HepG2 (cell line): Measurements from ENCODE around the gene KCNK7. TPM values are rescaled to one million over a fixed set of nuclear protein-coding genes. Genes with fewer than 3 reads are reported as not detected.

Source experiments
- CEBPG ChIP-seq: IDR thresholded peaks from 2 replicates; pipeline ENCODE4 v1.6.1; 2016
- CHD2 ChIP-seq: IDR thresholded peaks from 2 replicates; pipeline ENCODE4 v1.6.1; 2011; ENCODE audit warnings: low read depth, low read length, improper control_type of control experiment
- GABPB1 ChIP-seq: IDR thresholded peaks from 2 replicates; pipeline ENCODE4 v1.6.1; 2016; ENCODE audit warnings: mild to moderate bottlenecking, missing genetic modification reagents, moderate library complexity, missing compliant biosample characterization
- HNF1B ChIP-seq: sonication (generic); formaldehyde crosslinking; IDR thresholded peaks from 2 replicates; pipeline ENCODE4 v1.5.1; 2020; ENCODE audit warnings: mild to moderate bottlenecking, moderate library complexity, missing genetic modification reagents
- KLF11 ChIP-seq: IDR thresholded peaks from 2 replicates; pipeline ENCODE4 v1.6.1; 2016; ENCODE audit warnings: missing compliant biosample characterization
- MIER3 ChIP-seq: IDR thresholded peaks from 2 replicates; pipeline ENCODE4 v1.6.1; 2016; ENCODE audit warnings: missing compliant biosample characterization, borderline replicate concordance
- NFRKB ChIP-seq: fragments of 450-650 bp; IDR thresholded peaks from 2 replicates; pipeline ENCODE4 v1.6.1; 2017
- NRL ChIP-seq: sonication (generic); formaldehyde crosslinking; IDR thresholded peaks from 2 replicates; pipeline ENCODE4 v1.5.0; 2020; ENCODE audit warnings: missing genetic modification reagents, mild to moderate bottlenecking, moderate library complexity, borderline replicate concordance
- THAP11 ChIP-seq: IDR thresholded peaks from 2 replicates; pipeline ENCODE4 v1.6.1; 2016; ENCODE audit warnings: missing biosample characterization, missing genetic modification reagents
- TSC22D2 ChIP-seq: sonication (generic); formaldehyde crosslinking; IDR thresholded peaks from 2 replicates; pipeline ENCODE4 v1.5.1; 2020; ENCODE audit warnings: missing genetic modification reagents, mild to moderate bottlenecking, borderline replicate concordance
- ZFP91 ChIP-seq: sonication (generic); formaldehyde crosslinking; IDR thresholded peaks from 2 replicates; pipeline ENCODE4 v1.9.0; 2022; ENCODE audit warnings: missing genetic modification reagents, mild to moderate bottlenecking, borderline replicate concordance
- ZMYM4 ChIP-seq: sonication (generic); formaldehyde crosslinking; IDR thresholded peaks from 2 replicates; pipeline ENCODE4 v1.8.1; 2023; ENCODE audit warnings: mild to moderate bottlenecking, missing genetic modification reagents
- ZNF180 ChIP-seq: sonication (generic); formaldehyde crosslinking; IDR thresholded peaks from 2 replicates; pipeline ENCODE4 v1.4.0; 2020; ENCODE audit warnings: low read depth, missing genetic modification reagents, borderline replicate concordance
- ZNF264 ChIP-seq: sonication (generic); formaldehyde crosslinking; IDR thresholded peaks from 2 replicates; pipeline ENCODE4 v1.4.0; 2020; ENCODE audit warnings: missing genetic modification reagents
- ZNF326 ChIP-seq: sonication (generic); formaldehyde crosslinking; IDR thresholded peaks from 2 replicates; pipeline ENCODE4 v1.4.0; 2020; ENCODE audit warnings: missing genetic modification reagents, borderline replicate concordance
- ZNF362 ChIP-seq: sonication (generic); formaldehyde crosslinking; IDR thresholded peaks from 2 replicates; pipeline ENCODE4 v1.4.0; 2020; ENCODE audit warnings: missing genetic modification reagents, mild to moderate bottlenecking, borderline replicate concordance
- ZNF510 ChIP-seq: sonication (generic); formaldehyde crosslinking; IDR thresholded peaks from 2 replicates; pipeline ENCODE4 v1.4.0; 2020; ENCODE audit warnings: low read depth, mild to moderate bottlenecking, missing genetic modification reagents
- ZNF567 ChIP-seq: sonication (generic); formaldehyde crosslinking; IDR thresholded peaks from 2 replicates; pipeline ENCODE4 v1.8.1; 2023; ENCODE audit warnings: mild to moderate bottlenecking, missing genetic modification reagents, borderline replicate concordance
- ZNF619 ChIP-seq: sonication (generic); formaldehyde crosslinking; IDR thresholded peaks from 2 replicates; pipeline ENCODE4 v1.4.0; 2020; ENCODE audit warnings: mild to moderate bottlenecking, missing genetic modification reagents
- ZNF629 ChIP-seq: sonication (generic); formaldehyde crosslinking; conservative IDR thresholded peaks from 2 replicates; pipeline ENCODE4 v1.5.0; 2020; ENCODE audit warnings: missing genetic modification reagents
- polyA plus RNA-seq, 8 experiments: library from polyadenylated mRNA; depleted of rRNA in 3 of 8; stranded (reverse) in 7 of 8; unstranded in 1 of 8; fragments of >200 nt; fragmentation: Illumina TruSeq in 4 of 8; extraction: Trizol in 4 of 8; gene quantifications; 2 replicates each; pipeline versions ENCODE4 v1.2.1 to v1.2.3, GENCODE V29; 2011 to 2016; ENCODE audit warnings: low read depth in 4 of 8, missing spikeins in 1 of 8, mixed read lengths in 1 of 8; ENCODE audit not compliant: insufficient read depth in 1 of 8
- total RNA-seq, 5 experiments: library from RNA; depleted of rRNA; stranded (reverse); fragments of >200 nt; fragmentation: Illumina TruSeq; extraction: Trizol; gene quantifications; 2 replicates each; pipeline ENCODE4 v1.2.3, GENCODE V29; 2016; ENCODE audit warnings: low read depth in 1 of 5
- TF ChIP-seq, protein P1 (sequence below): sonication (generic); formaldehyde crosslinking; IDR thresholded peaks from 2 replicates; pipeline ENCODE4 v1.4.0; 2020; ENCODE audit warnings: missing genetic modification reagents
- TF ChIP-seq, protein P2 (sequence below): sonication (generic); formaldehyde crosslinking; IDR thresholded peaks from 2 replicates; pipeline ENCODE4 v1.8.1; 2022; ENCODE audit warnings: mild to moderate bottlenecking, missing genetic modification reagents

Gene KCNK7
- total and polyA plus RNA-seq, 2 of the 13 experiments (the other 11 are each of a cell fraction or from before 2014, with no cell fraction given), result 0.11 TPM; not detected in 1

GRCh38 chr11:65569973-65570918 lies 25.4 kb downstream of the KCNK7 start, which contains the start of gene ZNRD2 (continued):
- TF ChIP-seq, protein P1, sequence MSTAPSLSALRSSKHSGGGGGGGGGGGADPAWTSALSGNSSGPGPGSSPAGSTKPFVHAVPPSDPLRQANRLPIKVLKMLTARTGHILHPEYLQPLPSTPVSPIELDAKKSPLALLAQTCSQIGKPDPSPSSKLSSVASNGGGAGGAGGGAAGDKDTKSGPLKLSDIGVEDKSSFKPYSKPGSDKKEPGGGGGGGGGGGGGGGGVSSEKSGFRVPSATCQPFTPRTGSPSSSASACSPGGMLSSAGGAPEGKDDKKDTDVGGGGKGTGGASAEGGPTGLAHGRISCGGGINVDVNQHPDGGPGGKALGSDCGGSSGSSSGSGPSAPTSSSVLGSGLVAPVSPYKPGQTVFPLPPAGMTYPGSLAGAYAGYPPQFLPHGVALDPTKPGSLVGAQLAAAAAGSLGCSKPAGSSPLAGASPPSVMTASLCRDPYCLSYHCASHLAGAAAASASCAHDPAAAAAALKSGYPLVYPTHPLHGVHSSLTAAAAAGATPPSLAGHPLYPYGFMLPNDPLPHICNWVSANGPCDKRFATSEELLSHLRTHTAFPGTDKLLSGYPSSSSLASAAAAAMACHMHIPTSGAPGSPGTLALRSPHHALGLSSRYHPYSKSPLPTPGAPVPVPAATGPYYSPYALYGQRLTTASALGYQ, result 0 out of 2 replicates have a peak, but pooled peaks have one; percentile 30
- TF ChIP-seq GABPB1, result peak; percentile 100
- TF ChIP-seq ZNF619 (CRISPR knock-in tag), result peak; percentile 88
- peak; percentile 96 for TF ChIP-seq ZFP91
- TF ChIP-seq HNF1B, result peak; percentile 98
- no peak for TF ChIP-seq ZNF629 (CRISPR knock-in tag)
- no peak for TF ChIP-seq ZNF326 (CRISPR knock-in tag)
- peak; percentile 66 for TF ChIP-seq ZNF567 (CRISPR knock-in tag)
- TF ChIP-seq, protein P2, sequence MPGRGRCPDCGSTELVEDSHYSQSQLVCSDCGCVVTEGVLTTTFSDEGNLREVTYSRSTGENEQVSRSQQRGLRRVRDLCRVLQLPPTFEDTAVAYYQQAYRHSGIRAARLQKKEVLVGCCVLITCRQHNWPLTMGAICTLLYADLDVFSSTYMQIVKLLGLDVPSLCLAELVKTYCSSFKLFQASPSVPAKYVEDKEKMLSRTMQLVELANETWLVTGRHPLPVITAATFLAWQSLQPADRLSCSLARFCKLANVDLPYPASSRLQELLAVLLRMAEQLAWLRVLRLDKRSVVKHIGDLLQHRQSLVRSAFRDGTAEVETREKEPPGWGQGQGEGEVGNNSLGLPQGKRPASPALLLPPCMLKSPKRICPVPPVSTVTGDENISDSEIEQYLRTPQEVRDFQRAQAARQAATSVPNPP (CRISPR knock-in tag), result no peak
- no peak for TF ChIP-seq ZNF180
- peak; percentile 42; the same call in 1 of the 2 replicates for TF ChIP-seq ZMYM4 (CRISPR knock-in tag)
- peak; percentile 86; the same call in 1 of the 2 replicates for TF ChIP-seq TSC22D2 (CRISPR knock-in tag)
- peak; percentile 96 for TF ChIP-seq THAP11
- TF ChIP-seq CHD2, result no peak
- TF ChIP-seq NRL, result peak; percentile 52; the same call in 1 of the 2 replicates
- no peak for TF ChIP-seq ZNF264 (CRISPR knock-in tag)
- peak; percentile 36; the same call in 1 of the 2 replicates for TF ChIP-seq ZNF362 (CRISPR knock-in tag)
- TF ChIP-seq ZNF510 (CRISPR knock-in tag), result 0 out of 2 replicates have a peak, but pooled peaks have one; percentile 75
- TF ChIP-seq MIER3 (CRISPR knock-in tag), result peak; percentile 71; the same call in 1 of the 2 replicates
- peak; percentile 89 for TF ChIP-seq KLF11
- no peak for TF ChIP-seq NFRKB
- TF ChIP-seq CEBPG (CRISPR knock-in tag), result 0 out of 2 replicates have a peak, but pooled peaks have one; percentile 13
